ENCODE measurements around the gene PTH.

Gene PTH

DNA sequence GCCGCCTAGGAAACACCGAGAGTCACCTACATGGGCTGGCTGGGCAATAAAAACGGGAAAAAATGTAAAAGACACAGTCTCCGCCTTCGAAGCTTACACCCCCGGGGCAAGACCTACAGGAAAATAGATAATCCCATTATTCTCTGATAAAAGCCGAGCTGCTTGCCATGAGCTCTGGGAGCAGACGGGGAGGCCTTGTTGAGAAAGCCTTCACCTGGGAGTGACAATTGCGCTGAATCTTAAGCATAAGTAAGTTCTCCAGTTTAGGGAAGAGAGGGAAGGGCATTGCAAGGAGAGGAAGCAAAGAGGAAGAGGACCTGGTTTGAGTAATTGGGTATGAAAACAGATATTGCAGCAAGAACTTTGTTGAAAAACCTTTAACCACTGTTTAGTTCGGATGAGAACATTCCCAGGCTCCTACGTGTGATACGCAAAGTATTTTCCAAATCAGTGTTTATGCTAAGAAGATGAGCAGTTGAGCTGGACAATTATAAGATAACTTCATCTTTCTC is 32.0 kb downstream of the PTH start:
- Histone ChIP-seq H3K27me3 (peaks cover 13% of the 10 kb centered on the region), H3K9me3 (no peaks in the 10 kb centered on the region), H3K36me3 (no peaks in the 10 kb centered on the region), H3K4me3 (ENCODE audit: low read depth in 1 of 2, low read length in 1 of 2) (peak overlapping the region; percentile 80 to 94), H3K4me1 (ENCODE audit: control insufficient read depth in 1 of 2, insufficient read depth in 1 of 2, low read depth in 1 of 2, low read length in 1 of 2) (peaks cover 50 to 51% of the 10 kb centered on the region in 2 experiments), H3K27ac (peak overlapping the region; percentile 92)
- TF ChIP-seq CTCF (IDR thresholded peaks at IDR 0.05) = no peak

DNA sequence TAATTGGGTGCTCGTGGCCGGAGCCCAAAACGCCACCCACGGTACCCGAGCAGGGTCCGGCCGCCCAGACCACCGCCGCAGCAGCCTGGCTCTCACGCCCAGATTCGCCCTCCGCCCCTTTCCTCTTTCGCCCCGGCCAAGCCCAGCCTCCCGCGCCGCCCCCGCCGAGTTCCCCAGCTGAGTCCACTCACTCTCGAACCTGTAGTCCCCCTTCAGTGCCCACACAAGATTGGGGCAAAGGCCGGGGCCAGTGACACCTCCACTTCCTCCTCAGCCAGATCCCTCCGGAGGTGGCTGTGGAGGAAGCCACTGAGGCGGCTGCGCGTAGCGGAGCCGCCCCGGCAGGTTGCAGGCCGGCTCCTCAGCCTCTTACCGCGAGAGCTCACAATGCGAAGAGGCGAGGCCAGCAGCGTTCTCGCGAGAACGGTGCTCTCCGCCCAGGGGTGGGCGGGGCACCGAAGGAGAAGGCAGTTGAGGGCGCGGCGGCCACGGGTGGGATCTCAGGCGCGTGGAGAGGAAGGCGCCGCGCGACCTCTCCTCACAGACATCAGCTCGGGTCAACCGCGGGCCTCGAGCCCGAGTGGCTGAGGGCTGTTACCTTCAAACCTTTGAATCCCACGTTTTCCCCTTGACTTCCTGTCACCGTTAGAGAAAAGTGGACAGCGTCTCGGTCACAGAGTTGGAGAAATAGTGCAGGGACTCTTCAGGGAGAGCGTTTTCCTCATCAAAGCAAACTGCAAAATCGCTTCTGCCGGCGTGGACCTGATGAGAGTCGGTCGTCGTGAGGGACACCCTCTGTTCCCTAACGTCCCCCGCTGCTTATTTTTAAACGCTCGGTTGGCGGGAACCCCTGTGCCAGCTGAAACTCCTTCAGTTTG is 32.7 kb downstream of the PTH start, which contains the start of gene BTBD10:
TSS of gene BTBD10 (minus strand) at position 322 of the 878 bp plus-strand sequence. CDS start 18,098 bp downstream, outside the sequence.
- no peaks in the 10 kb centered on the region for H3K36me3 ChIP-seq
- peaks cover 50 to 51% of the 10 kb centered on the region in 2 experiments for H3K4me1 ChIP-seq (ENCODE audit: control insufficient read depth in 1 of 2, insufficient read depth in 1 of 2, low read depth in 1 of 2, low read length in 1 of 2)
- no peaks in the 10 kb centered on the region for H3K9me3 ChIP-seq
- peak within 1 kb of the TSS; percentile 92 for H3K27ac ChIP-seq
- peaks cover 8% of the 10 kb centered on the region for H3K27me3 ChIP-seq
- H3K4me3 ChIP-seq (ENCODE audit: low read depth in 1 of 2, low read length in 1 of 2) = peak within 1 kb of the TSS; percentile 80 to 94
- TF ChIP-seq CTCF (IDR thresholded peaks at IDR 0.05) = peak; percentile 40

- H3K27me3 ChIP-seq = peaks cover under 1% of the 10 kb centered on the region
- TF ChIP-seq CTCF (IDR thresholded peaks at IDR 0.05) = no peak
- no peaks in the 10 kb centered on the region for H3K36me3 ChIP-seq
- H3K4me1 ChIP-seq (ENCODE audit: control insufficient read depth in 1 of 2, insufficient read depth in 1 of 2, low read depth in 1 of 2, low read length in 1 of 2) = peaks cover 50 to 51% of the 10 kb centered on the region in 2 experiments
- no peaks in the 10 kb centered on the region for H3K9me3 ChIP-seq
- H3K27ac ChIP-seq = peak overlapping the region; percentile 92
- H3K4me3 ChIP-seq (ENCODE audit: low read depth in 1 of 2, low read length in 1 of 2) = peak overlapping the region; percentile 80 to 94
Observed at GRCh38 chr11:13462311-13462900, 33.4 kb downstream of the PTH start.

- peaks cover 50 to 51% of the 10 kb centered on the region in 2 experiments for H3K4me1 ChIP-seq (ENCODE audit: control insufficient read depth in 1 of 2, insufficient read depth in 1 of 2, low read depth in 1 of 2, low read length in 1 of 2)
- H3K36me3 ChIP-seq = no peaks in the 10 kb centered on the region
- no peak for TF ChIP-seq CTCF (IDR thresholded peaks at IDR 0.05)
- H3K27me3 ChIP-seq = no peaks in the 10 kb centered on the region
- H3K9me3 ChIP-seq = no peaks in the 10 kb centered on the region
- peak overlapping the region; percentile 92 for H3K27ac ChIP-seq
- no peak overlapping the region for H3K4me3 ChIP-seq (ENCODE audit: low read depth in 1 of 2, low read length in 1 of 2)
Observed at GRCh38 chr11:13461291-13461690, 34.5 kb downstream of the PTH start.

DNA sequence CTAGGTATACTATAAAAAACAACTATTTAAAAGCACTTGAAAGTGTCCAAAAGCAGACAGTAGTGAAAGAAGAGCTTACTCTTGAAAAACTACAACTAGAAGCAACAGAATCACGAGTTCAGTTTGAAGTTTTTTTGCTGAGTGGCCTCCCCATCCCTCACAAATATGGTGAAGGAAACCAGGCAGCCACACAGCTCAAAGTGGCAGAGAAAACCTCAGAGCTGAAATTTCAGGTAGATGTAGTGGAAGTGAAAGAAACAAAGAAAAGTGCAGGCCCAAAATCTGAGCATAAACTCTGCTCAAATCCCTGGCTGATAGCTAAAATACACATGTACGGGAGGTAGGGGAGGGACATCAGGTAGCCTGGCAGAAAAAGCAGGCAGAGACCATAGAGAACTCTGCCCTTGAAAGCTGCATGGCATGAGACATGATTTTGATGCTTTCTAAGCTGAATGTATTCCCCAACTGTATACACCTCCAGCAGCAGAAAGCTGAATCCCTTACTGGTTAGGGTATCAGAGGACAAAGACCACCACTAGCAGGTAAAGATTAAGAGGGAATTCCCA is 44.9 kb downstream of the PTH start:
- TF ChIP-seq CTCF (IDR thresholded peaks at IDR 0.05) = no peak
- Histone ChIP-seq H3K4me1 (ENCODE audit: control insufficient read depth in 1 of 2, insufficient read depth in 1 of 2, low read depth in 1 of 2, low read length in 1 of 2) (peaks cover 14 to 28% of the 10 kb centered on the region in 2 experiments), H3K36me3 (no peaks in the 10 kb centered on the region), H3K4me3 (ENCODE audit: low read depth in 1 of 2, low read length in 1 of 2) (no peak overlapping the region), H3K27ac (peak overlapping the region; percentile 19), H3K9me3 (no peaks in the 10 kb centered on the region), H3K27me3 (no peaks in the 10 kb centered on the region)

Measured in neutrophil (primary cell).